Measurements from ENCODE around the gene TCN2. TPM values are rescaled to one million over a fixed set of nuclear protein-coding genes. Genes with fewer than 3 reads are reported as not detected.
"Not testable (repeated sequence)": the region's sequence is repeated elsewhere in the genome, so short reads cannot be mapped to it uniquely, and the experiment has no call there.

Gene TCN2
- total RNA-seq, 1 donor from 2014 or later = 186 TPM

DNA sequence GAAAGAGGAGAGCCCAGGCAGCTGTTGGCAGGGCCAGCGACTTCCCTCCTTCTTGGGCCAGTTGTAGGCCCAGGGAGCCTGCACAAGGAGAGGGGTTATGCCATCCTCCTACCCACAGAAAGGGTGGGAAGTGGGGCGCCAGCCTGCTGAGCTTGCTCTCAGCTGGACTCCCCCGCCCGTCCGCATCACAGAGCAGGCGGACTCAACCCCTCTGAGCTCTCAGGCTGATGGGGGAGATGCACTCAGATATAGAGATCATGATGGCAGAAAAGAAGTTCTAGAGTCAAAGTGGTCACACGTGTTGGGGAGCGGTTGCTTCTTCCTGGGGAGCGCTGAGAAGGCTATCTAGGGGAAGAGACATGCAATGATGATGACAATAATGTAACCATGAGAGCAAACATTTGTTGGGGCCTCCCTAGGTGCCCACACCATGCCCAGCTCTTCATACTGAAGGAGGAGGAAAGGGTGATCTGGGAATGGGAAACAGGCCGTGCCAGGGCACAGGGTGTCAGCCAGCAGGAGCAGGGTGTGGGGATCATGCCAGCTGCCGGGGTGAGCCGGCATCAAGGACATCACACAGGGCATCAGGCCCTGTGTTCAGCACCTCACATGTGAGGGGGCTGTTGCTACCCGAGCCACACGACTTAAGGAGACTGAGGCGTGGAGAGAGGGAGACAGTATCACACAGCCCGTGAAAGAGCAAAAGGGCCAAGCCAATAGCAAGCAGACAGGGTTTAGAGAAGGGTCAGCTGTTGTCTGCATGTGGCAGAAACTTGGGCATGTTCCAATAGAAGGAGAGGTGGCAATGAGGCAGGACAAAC, 36.3 kb downstream of the TCN2 start:
- DNase-seq (ENCODE audit: low spot score) = no peak

DNA sequence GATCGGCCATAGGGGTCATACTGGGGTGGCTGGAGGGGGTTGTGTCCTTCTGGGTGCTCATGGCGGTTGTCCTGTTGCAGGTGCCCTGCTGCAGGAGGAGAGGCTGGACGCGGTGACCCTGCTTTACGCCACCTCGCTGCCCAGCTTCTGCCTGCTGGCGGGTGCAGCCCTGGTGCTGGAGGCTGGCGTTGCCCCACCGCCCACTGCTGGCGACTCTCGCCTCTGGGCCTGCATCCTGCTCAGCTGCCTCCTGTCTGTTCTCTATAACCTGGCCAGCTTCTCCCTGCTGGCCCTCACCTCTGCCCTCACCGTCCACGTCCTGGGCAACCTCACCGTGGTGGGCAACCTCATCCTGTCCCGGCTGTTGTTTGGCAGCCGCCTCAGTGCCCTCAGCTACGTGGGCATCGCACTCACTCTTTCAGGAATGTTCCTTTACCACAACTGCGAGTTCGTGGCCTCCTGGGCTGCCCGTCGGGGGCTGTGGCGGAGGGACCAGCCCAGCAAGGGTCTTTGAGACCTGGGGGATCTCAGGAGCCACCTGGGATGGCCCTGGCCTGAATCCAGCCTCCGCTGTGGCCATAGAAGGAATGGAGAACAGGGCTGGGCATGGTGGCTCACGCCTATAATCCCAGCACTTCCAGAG, 39.7 kb downstream of the TCN2 start:
- no peak for DNase-seq (ENCODE audit: low spot score)

DNA sequence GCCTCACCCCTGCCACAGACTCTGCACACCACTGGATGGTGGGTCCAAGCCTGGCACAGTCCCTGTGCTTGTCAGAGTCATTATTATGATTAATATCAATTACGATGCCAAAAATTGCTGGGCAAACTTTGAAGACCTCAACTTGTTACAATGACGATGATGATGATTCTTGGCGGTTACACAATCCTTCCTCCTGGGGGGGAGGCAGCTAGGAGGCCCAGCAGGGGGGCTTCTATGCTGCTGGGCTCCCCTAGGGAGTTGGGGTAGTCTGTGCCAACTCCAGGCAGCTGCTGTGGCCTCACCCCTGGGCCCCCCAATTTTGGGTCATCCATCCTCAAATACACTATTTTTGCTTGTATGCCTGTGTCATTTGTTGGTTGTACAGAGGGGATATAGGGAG, 40.6 kb downstream of the TCN2 start:
- no peak for DNase-seq (ENCODE audit: low spot score)

DNA sequence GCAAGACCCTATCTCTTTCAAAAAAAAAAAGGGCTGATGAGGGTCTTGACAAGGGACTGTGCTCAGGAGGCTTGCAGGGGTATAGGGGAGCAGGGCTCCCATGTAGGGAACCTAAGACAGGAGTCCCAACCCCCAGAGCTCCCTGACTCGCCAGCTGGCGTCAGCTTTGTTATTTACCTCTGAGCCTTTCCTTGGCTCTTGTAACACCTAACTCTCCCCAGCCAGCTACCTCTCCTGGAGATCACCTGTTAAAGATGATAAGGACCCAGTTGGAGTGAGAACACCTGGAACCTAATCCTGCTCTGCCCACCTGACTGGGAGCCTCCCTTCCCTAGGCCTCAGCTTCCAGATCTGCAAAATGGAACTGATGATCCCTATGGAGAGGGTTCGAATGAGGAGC, 41.9 kb downstream of the TCN2 start:
- DNase-seq (ENCODE audit: low spot score) = no peak

DNA sequence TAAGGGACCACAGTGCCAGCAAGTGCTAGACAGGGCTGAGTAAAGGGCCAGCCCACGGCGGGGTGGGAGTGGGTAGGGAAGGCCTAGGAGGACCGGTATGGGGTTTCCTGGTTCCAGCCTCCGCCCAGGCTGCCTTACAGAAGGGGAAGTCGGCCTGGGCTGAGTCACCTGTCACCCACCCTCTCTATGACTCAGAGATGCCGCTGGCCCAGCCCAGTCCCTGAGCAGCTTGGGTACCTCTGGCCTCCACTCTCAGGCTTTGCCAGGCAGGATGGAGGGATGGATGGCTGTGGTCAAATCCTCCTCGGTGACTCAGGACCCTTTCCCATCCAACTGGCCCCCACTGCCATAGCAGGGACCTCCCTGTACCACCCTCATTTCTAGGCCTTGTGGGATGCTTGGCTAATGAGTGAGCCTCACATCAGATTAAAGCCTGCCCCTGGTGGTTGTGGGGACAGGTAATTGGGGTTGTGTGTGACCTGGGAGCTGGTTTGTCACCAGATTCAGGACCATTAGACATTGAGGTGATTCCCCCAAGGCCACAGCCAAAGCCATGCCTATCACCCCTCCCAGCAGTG, 42.5 kb downstream of the TCN2 start:
- DNase-seq (ENCODE audit: low spot score) = peak; percentile 57

DNA sequence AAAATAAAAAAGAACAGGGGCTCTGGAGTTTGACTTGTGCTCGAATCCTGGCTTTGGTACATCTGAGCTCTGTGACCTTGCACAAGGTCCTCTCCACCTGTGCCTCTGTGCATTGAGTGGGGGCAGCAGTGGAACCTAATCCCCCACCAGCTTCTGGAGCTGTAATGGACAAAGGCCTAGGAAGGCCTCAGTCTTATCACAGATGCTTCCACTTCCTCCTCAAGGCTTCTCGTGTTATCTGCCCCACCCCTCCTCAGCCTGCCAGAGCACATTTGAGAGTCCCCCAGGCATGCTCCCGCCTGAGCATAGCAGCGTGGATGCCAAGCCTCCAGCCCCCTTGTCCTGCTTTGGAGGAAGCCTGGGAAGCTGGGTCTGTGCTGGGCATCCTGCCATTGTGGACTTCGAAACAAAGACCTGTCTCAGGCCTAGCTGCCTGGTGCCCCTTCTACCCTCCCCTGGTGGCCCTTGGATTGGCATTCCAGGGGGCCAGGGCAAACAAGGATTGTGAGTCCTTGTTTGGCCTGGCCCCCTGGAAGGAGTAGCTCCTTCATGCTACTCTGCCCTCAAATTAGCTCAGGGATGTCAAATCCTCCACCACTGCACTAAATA, 43.6 kb downstream of the TCN2 start:
- DNase-seq (ENCODE audit: low spot score) = no peak

DNA sequence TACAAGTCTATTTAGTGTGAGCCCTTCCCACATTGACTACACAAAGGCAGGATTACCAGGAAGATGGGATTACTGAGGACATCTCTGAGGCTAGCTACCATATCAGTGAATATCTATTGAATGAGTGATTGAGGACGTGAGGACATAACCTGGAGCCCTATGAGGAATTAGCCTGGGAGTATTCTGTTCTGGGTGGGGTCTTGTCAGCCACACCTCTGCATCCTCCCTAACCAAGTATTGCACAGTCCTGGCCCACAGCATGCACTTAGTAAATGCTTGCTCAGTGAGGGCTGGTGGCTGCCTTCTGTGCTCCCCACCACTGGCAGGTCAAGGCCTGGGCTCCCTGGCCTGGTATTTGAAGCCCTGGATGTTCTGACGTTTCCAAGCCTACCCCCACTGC, 45.9 kb downstream of the TCN2 start:
- DNase-seq (ENCODE audit: low spot score) = no peak

DNA sequence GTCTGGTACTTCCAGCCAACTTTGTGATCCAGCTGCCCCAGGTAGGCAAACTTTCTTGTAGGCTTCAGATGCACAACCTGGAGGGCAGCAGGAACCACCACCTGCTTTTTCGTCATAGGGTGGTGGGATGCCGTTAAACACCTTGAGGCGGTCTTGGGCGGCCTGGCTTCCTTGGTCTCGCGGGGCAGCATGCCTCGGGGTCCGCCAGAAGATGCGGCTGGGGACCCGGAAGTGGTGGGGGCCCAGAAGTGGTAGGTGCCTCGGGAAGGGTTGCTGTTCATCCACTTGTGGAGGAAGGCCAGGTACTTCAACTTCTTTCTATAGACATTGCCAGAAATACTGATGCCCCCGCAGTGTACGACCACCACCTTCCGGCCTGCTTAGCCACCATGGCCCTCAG, 47.4 kb downstream of the TCN2 start:
- no peak for DNase-seq (ENCODE audit: low spot score)

DNA sequence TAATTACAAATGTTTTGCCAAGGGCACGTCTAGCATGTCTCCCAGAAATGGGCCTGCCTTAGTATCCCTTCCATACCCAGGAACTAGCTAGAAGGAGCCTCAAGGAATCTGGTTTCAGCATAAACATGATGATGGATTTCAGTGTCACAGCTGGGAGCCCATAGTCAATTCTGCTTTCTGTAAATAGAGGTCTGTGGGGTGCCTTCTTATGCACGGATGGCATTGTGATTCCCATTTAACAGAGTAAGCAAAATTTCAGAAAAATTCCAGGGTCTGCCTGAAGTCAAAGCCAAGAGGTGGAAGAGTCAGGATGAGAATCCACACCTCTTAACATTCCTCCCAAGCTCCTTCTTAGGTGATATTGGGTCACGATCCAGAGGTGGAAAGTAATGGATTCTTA, 48.6 kb downstream of the TCN2 start:
- DNase-seq (ENCODE audit: low spot score) = no peak

DNA sequence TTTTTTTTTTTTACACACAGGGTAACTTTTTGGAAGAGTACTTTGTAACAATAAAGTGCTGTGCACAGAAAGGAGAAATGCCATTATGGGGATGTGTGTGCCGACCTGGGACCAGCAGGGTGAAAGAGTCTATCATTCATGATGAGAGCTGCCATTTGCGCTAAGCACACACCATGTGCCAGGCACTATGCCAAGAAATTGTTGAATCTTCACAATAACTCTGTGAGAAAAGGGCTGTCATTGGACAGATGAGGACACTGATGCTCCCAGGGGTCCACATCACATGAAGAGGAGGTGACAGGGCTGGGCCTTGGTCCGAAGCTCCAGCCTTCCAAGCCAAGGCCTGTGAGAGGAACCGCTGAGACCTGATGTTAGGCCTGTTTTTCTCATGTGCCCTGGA, 55.1 kb downstream of the TCN2 start:
- DNase-seq (ENCODE audit: low spot score) = no peak

DNA sequence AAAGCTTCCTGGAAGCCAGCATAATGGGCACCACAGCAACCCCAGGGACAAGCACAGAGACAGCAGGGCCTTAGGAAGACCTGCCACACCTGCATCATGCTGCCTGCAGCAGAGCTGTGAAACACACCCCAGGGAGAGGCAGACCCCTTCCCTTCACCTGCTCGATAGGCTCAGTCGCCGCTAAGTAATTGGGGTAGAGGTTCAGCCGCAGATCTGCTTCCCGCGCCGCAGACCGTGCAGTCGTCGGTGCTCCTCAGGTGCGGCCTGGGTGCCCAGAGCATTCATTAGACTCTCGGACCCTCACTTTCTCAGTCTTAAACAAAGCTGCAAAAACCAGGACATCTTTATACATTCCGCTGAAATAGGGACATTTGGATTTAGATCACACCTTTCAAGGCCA, 57.8 kb downstream of the TCN2 start:
- DNase-seq (ENCODE audit: low spot score) = no peak

DNA sequence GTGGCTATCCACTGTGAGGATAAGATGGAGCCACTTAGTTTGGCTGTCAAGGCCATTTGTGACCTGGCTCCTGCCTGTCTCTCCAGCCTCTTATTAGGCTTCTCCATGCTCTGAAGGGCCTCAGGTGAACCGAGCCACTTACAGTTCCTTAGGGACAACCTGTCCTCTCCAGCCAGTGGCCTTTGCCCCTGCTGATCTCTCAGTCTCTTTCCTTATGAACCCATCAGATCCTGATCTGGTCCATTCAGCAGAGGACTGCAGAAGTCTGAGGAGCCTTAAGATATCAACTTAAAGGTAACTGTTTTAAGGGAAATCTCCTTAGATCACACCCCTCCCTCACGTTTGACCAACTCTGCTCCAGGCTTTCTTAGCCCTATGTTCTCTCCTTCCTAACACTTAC, 58.3 kb downstream of the TCN2 start:
- DNase-seq (ENCODE audit: low spot score) = no peak

DNA sequence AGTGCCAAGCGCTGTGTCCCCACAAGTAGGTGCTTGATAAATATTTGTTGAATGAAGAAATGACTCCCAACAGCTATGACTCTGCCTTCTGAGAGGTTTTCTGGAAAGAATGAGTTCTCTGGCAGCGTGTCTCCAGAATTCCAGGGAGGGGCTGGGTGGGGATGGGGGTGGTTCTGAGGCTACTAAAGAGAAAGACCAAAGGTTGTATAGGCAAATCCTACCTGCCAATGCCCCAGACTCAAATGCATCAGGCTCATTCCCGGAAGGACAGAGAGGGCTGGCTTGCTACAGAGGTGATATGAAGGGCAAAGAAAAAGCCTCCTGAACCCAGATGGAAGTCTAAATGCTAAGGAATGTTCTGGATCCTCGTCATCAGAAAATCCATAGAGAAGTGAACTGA, 58.8 kb downstream of the TCN2 start:
- no peak for DNase-seq (ENCODE audit: low spot score)

DNA sequence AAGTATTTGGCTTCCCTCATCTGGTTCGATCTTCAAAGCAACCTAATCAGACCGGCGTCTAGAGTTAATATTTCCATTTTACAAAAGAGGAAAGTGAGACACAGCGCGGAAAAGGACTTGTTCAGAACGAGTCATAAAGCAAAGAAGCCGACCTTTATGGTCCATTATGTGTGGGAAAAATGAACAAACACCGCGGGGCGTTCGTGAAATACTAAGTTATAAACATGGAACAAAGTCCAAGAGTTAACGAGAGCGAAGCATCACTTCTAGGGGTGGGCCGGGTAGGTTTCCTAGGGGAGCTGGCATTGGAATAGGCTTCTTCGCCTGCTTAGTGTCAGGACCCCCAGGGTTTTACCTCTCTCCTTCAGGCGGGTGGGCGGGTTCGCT, 60.1 kb downstream of the TCN2 start:
- no peak for DNase-seq (ENCODE audit: low spot score)

DNA sequence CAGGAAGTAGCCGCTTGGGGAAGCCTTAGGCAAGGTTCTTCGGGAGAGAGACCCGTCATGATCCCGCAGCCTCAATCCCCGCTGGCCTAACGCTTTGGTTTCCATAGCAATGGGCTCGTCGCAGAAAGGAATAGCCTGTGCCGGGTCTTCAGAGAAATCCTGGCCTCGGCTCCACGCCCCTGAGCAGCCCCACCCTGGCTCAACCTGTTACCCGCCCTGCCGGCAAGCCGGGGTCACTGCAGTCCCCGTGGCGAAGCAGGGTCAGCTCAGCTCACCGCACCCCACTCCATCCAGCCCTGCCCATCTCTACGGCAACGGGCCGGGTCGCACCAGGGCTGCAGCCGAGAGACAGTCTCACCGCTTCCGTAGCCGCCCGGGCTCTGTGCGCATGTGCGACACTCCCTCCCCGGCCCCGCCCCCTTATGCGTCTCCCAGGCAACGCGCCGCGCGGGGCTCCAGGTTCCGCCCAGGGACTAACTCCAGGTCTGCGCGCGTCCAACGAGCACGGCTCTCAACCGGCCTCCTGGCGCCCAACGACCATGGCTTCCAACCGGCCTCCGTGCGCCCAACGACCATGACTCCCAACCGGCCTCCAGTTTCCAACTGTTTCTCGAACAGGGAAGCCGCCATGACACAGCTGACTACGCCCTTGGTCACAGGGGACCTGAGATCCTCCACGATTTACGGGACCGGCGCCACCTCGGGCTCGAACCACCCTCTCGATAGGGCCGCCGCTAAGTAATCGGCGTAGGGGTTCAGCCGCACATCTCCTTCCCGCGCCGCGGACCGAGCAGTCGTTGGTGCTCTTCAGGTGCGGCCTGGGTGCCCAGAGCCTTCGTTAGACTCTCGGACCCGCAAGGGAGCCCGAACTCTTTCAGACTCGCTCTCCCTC, 60.8 kb downstream of the TCN2 start, which contains the start of gene DUSP18:
TSS of gene DUSP18 (minus strand) at position 382 of the 892 bp plus-strand sequence. CDS start 3,872 bp downstream, outside the sequence.
- peak; percentile 95 for DNase-seq (ENCODE audit: low spot score)

DNA sequence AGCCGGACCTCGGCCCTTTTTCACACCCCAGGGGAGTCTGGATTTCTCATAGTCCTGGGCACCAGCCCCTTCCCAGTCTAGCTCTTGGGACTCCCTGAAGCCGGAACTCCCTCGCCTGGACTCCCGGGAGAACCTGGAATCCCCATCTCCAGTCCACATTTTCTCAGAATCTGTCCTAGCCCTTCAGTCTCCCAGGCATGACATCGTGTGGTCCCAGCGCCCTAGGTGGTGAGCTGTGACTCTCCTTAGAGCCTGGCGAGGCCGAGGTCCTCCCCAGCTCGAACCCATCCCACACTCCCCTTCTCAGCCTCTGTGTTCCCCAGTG, 61.4 kb downstream of the TCN2 start:
- no peak for DNase-seq (ENCODE audit: low spot score)

DNA sequence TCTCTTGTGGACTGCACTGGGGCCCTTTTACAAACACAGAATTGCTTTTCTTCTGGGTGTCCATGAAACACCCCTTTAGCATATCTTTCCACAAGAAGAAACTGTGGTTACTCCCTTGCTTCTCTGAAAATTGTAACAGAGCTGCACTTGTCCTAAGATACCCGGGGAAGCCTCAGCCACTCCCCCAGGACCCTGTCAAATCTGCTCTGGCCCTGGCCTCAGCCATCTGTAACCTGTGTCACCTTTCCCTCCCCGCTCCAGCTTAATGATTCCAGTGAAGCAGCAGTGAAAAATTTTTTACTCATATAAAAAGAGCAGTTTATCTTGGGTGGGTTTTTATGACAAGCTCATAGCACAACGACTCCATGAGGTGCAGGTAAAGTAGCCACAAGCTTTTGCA, 64.1 kb downstream of the TCN2 start:
- no peak for DNase-seq (ENCODE audit: low spot score)

DNA sequence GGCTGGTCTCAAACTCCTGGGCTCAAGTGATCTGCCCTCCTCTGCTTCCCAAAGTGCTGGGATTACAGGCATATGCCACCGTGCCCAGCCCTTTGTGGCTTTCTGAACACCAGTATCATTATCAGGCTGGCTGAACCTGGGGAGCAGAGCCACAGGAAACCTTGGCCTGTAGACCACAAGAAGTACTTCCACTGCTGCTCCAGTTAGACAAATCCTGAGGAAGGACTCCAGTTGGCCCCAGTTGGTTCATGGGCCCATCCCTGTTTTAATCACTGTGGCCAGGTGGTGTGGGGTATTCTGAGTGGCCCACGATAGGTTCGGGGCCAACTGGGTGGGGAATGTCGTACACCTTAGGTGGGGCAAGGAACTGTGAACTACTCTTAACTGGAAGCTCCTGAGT, 66.2 kb downstream of the TCN2 start:
- DNase-seq (ENCODE audit: low spot score) = no peak

DNA sequence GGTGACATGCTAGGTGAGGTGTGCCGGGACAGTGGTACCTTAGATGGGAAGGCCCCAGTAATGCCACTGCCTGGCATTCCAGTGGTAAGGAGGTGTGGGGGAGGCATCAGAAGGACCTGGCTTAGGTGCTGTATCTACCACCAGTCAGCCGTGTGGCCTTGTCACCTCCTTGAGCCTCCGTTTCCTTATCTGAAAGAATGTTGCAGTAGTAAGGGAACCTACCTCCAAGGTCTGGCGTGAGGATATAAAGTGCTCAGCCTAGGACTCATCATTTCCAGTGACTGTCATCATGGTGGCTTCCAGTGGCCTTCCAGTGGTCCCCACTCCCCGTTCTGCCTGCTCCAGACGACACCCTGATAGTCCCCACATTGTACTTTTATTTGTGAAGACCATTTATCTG, 67.5 kb downstream of the TCN2 start:
- DNase-seq (ENCODE audit: low spot score) = no peak

DNA sequence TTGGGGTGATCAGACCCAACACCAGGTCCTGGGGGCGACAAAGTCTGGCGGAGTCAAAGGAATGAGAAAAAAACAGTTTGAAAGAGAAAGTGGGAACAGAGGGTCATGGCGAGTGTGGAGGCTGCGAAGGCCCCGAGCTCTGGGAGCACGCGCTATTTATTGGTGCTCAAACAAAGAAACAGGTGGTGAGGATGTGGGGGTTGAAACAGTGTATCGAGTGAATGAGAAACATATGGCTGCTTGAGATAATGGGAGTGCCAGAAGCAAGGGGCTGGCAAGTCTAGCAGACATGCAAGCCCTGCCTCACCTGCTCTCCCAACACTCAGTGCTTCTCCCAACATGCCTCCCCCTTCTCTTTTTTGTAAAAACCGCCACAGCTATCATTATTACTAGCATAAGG, 68.5 kb downstream of the TCN2 start:
- no peak for DNase-seq (ENCODE audit: low spot score)

DNA sequence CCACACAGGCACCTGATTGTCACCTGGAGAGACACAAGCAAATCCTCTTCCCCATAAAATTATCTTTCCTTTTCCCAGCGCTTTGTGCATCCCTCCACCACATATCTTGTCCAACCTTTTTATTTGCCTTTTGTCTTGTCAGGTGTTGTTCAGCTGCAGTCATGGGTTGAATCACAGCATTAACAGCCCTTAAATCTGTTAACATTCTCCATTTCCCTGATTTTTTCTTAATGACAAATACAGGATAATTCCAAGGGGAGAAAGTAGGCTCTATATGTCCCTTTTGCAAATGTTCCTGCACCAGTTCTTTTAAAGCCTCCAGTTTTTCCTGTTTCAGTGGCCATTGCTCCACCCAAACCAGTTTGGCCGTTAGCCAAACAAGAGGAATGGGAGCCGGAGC, 69.6 kb downstream of the TCN2 start:
- DNase-seq (ENCODE audit: low spot score) = not testable (repeated sequence)
